Glutamatergic neuron (in vitro differentiated cells): ENCODE measurements around the gene GPR107. TPM values are rescaled to one million over a fixed set of nuclear protein-coding genes. Genes with fewer than 3 reads are reported as not detected.

Experiments used
- DNase-seq: peaks from one replicate; pipeline ENCODE4 v3.0.0; 2022
- H3K27ac Mint-ChIP-seq: one replicate; pipeline ENCODE4 v1.8.0; 2020; ENCODE audit warnings: mild to moderate bottlenecking, mixed read lengths, inconsistent platforms; ENCODE audit not compliant: unreplicated experiment
- H3K27me3 Mint-ChIP-seq: one replicate; pipeline ENCODE4 v1.8.0; 2020; ENCODE audit warnings: mild to moderate bottlenecking, moderate library complexity, mixed read lengths, inconsistent platforms; ENCODE audit not compliant: unreplicated experiment
- H3K36me3 Mint-ChIP-seq: one replicate; pipeline ENCODE4 v1.8.0; 2020; ENCODE audit warnings: mild to moderate bottlenecking, mixed read lengths, inconsistent platforms; ENCODE audit not compliant: unreplicated experiment
- H3K4me1 Mint-ChIP-seq: one replicate; pipeline ENCODE4 v1.8.0; 2020; ENCODE audit warnings: mild to moderate bottlenecking, low read depth, mixed read lengths, inconsistent platforms; ENCODE audit not compliant: unreplicated experiment
- H3K4me3 Mint-ChIP-seq: one replicate; pipeline ENCODE4 v1.8.0; 2020; ENCODE audit warnings: mild to moderate bottlenecking, mixed read lengths, inconsistent platforms; ENCODE audit not compliant: unreplicated experiment
- H3K9me3 Mint-ChIP-seq: one replicate; pipeline ENCODE4 v1.8.0; 2020; ENCODE audit warnings: mild to moderate bottlenecking, moderate library complexity, mixed read lengths, inconsistent platforms; ENCODE audit not compliant: unreplicated experiment
- CTCF ChIP-seq: fragments of 200-600 bp; sonication (generic); IDR thresholded peaks from one replicate; pipeline ENCODE4 v1.5.0; 2021; ENCODE audit not compliant: partially characterized antibody, unreplicated experiment
- total RNA-seq: library from RNA; stranded (reverse); fragmentation: NEBNext Ultra II Directional; extraction: Animal tissue kit (Norgen Biotek cat#: 25700); gene quantifications from one replicate; pipeline ENCODE4 v1.2.1, GENCODE V29; 2021; ENCODE audit not compliant: unreplicated experiment

GPR107 gene
- total RNA-seq, 1 donor from 2014 or later, result 48.2 TPM

GRCh38 chr9:130023144-130023787 lies 30.4 kb upstream of the GPR107 start:
- Mint-ChIP-seq H3K4me1 (no peaks in the 10 kb centered on the region), H3K4me3 (no peak overlapping the region), H3K9me3 (no peaks in the 10 kb centered on the region), H3K36me3 (no peaks in the 10 kb centered on the region), H3K27me3 (no peaks in the 10 kb centered on the region), H3K27ac (no peak overlapping the region)
- DNase-seq, result no peak
- TF ChIP-seq CTCF, result no peak

- no peak overlapping the region for H3K4me3 Mint-ChIP-seq
- DNase-seq, result no peak
- no peaks in the 10 kb centered on the region for H3K36me3 Mint-ChIP-seq
- H3K27me3 Mint-ChIP-seq, result peaks cover 2% of the 10 kb centered on the region
- TF ChIP-seq CTCF, result no peak
- H3K9me3 Mint-ChIP-seq, result no peaks in the 10 kb centered on the region
- no peaks in the 10 kb centered on the region for H3K4me1 Mint-ChIP-seq
- H3K27ac Mint-ChIP-seq, result no peak overlapping the region
Observed at GRCh38 chr9:130023994-130024596, 29.6 kb upstream of the GPR107 start.

GRCh38 chr9:130024597-130024994 lies 29.1 kb upstream of the GPR107 start:
- Mint-ChIP-seq H3K4me3 (no peak overlapping the region), H3K27ac (no peak overlapping the region), H3K36me3 (no peaks in the 10 kb centered on the region), H3K4me1 (no peaks in the 10 kb centered on the region), H3K27me3 (peaks cover 2% of the 10 kb centered on the region), H3K9me3 (no peaks in the 10 kb centered on the region)
- DNase-seq, result no peak
- no peak for TF ChIP-seq CTCF

- H3K27me3 Mint-ChIP-seq, result peaks cover 5% of the 10 kb centered on the region
- peaks cover under 1% of the 10 kb centered on the region for H3K9me3 Mint-ChIP-seq
- no peak overlapping the region for H3K4me3 Mint-ChIP-seq
- H3K4me1 Mint-ChIP-seq, result no peaks in the 10 kb centered on the region
- no peak for TF ChIP-seq CTCF
- H3K36me3 Mint-ChIP-seq, result no peaks in the 10 kb centered on the region
- no peak for DNase-seq
- no peak overlapping the region for H3K27ac Mint-ChIP-seq
Observed at GRCh38 chr9:130026583-130027340, 26.9 kb upstream of the GPR107 start.
